ENCODE data around the gene SLC16A12. TPM values are rescaled to one million over a fixed set of nuclear protein-coding genes. Genes with fewer than 3 reads are reported as not detected.
A peak's percentile ranks its signal among the peaks of the same experiment; 100 is the strongest.
"Not testable (repeated sequence)": the region's sequence is repeated elsewhere in the genome, so short reads cannot be mapped to it uniquely, and the experiment has no call there.

The SLC16A12 gene
- total RNA-seq, 2 experiments from 2014 or later, result not detected

DNA sequence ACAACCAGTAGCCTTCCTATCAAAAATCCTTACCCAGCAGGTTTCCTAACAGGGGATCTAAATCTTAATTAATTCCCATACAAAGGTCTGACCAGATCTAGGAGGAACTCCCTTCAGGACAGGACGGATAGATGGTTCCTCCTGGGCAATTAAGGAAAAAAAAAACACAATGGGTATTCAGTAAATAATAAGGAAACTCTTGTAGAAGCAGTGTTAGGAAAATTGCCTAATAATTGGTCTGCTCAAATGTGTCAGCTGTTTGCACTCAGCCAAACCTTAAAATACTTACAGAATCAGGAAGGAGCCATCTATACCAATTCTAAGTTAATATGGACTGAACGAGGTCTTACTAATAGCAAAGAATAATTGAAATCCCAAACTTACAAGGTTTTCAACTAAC lies 124.3 kb downstream of the SLC16A12 start:
- DNase-seq; H3K27ac Mint-ChIP-seq; POLR2A ChIA-PET; ATAC-seq (ENCODE audit: low read depth); H3K27me3 Mint-ChIP-seq; H3K4me3 Mint-ChIP-seq: not testable (repeated sequence)
- peaks cover 23% of the 10 kb centered on the region for H3K4me1 Mint-ChIP-seq
- H3K36me3 Mint-ChIP-seq, result peaks cover 66% of the 10 kb centered on the region
- H3K9me3 Mint-ChIP-seq, result peaks cover 19% of the 10 kb centered on the region

DNA sequence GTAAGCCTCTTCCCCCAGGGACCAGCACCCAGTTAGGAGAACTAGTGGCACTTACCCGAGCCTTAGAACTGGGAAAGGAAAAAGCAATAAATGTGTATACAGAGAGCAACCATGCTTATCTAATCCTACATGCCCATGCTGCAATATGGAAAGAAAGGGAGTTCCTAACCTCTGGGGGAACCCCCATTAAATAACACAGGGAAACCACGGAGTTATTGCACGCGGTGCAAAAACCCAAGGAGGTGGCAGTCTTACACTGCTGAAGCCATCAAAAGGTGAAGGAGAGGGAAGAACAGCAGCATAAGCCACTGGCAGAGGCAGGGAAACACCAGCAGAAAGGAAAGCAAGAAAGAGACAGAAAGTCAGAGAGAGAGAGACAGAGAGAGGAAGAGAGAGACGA lies 124.8 kb downstream of the SLC16A12 start:
- H3K4me3 Mint-ChIP-seq; DNase-seq; H3K27me3 Mint-ChIP-seq; POLR2A ChIA-PET; ATAC-seq (ENCODE audit: low read depth): not testable (repeated sequence)
- H3K36me3 Mint-ChIP-seq, result peaks cover 68% of the 10 kb centered on the region
- H3K9me3 Mint-ChIP-seq, result peaks cover 19% of the 10 kb centered on the region
- H3K27ac Mint-ChIP-seq, result peak overlapping the region; percentile 78
- H3K4me1 Mint-ChIP-seq, result peaks cover 20% of the 10 kb centered on the region

DNA sequence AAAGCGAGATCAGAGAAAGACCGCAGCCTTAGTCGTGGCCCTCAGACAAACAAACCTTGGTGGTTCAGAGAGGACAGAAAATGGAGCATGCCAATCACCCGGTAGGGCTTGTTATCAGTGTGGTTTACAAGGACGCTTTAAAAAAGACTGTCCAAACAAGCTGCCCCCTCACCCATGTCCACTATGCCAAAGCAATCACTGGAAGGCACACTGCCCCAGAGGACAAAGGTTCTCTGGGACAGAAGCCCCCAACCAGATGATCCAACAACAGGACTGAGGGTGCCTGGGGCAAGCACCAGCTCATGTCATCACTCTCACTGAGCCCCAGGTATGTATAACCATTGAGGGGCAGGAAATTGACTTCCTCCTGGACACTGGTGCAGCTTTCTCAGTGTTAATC lies 126.1 kb downstream of the SLC16A12 start:
- H3K27ac Mint-ChIP-seq, H3K4me3 Mint-ChIP-seq: not testable (repeated sequence)
- peaks cover 77% of the 10 kb centered on the region for H3K36me3 Mint-ChIP-seq

DNA sequence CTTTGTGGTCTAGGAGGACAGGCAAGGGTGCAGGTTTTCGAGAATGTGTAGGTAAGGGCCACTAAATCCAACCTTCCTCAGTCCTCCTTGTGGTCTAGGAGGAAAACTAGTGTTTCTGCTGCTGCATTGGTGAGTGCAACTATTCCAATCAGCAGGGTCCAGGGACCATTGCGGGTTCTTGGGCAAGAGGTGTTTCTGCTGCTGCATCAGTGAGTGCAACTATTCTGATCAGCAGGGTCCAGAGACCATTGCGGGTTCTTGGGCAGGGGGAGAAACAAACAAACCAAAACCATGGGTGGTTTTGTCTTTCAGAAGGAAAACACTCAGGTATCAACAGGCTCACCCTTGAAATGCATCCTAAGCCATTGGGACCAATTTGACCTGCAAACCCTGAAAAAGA lies 127.6 kb downstream of the SLC16A12 start:
- POLR2A ChIA-PET; H3K4me3 Mint-ChIP-seq; H3K27ac Mint-ChIP-seq; ATAC-seq (ENCODE audit: low read depth); DNase-seq; H3K27me3 Mint-ChIP-seq: not testable (repeated sequence)
- Mint-ChIP-seq H3K9me3 (peaks cover 19% of the 10 kb centered on the region), H3K36me3 (peaks cover 92% of the 10 kb centered on the region), H3K4me1 (peaks cover 15% of the 10 kb centered on the region)

More for the DNA sequence above, 126.1 kb downstream of the SLC16A12 start:
- Mint-ChIP-seq H3K4me1 (peaks cover 17% of the 10 kb centered on the region), H3K9me3 (peaks cover 19% of the 10 kb centered on the region)
- H3K27me3 Mint-ChIP-seq; POLR2A ChIA-PET; DNase-seq; ATAC-seq (ENCODE audit: low read depth): not testable (repeated sequence)

DNA sequence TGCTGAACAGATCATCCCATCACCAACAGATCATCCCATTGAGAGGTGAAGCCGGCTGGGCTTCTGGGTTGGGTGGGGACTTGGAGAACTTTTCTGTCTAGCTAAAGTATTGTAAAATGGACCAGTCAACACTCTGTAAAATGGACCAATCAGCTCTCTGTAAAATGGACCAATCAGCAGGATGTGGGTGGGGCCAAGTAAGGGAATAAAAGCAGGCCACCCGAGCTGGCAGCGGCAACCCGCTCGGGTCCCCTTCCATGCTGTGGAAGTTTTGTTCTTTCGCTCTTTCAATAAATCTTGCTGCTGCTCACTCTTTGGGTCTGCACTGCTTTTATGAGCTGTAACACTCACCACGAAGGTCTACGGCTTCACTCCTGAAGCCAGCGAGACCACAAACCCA lies 129.2 kb downstream of the SLC16A12 start:
- H3K27ac Mint-ChIP-seq, result peak overlapping the region; percentile 5
- H3K9me3 Mint-ChIP-seq, result peaks cover 13% of the 10 kb centered on the region
- POLR2A ChIA-PET, result interaction anchor here (0.6 to 1.0 kb wide), 2 partner anchors 8 to 298 kb away, joined by 3 read pairs; partner anchors contain the start of gene IFIT5
- not testable (repeated sequence) for DNase-seq; H3K4me3 Mint-ChIP-seq; H3K27me3 Mint-ChIP-seq; ATAC-seq (ENCODE audit: low read depth)
- H3K4me1 Mint-ChIP-seq, result peaks cover 11% of the 10 kb centered on the region
- peaks cover 93% of the 10 kb centered on the region for H3K36me3 Mint-ChIP-seq

DNA sequence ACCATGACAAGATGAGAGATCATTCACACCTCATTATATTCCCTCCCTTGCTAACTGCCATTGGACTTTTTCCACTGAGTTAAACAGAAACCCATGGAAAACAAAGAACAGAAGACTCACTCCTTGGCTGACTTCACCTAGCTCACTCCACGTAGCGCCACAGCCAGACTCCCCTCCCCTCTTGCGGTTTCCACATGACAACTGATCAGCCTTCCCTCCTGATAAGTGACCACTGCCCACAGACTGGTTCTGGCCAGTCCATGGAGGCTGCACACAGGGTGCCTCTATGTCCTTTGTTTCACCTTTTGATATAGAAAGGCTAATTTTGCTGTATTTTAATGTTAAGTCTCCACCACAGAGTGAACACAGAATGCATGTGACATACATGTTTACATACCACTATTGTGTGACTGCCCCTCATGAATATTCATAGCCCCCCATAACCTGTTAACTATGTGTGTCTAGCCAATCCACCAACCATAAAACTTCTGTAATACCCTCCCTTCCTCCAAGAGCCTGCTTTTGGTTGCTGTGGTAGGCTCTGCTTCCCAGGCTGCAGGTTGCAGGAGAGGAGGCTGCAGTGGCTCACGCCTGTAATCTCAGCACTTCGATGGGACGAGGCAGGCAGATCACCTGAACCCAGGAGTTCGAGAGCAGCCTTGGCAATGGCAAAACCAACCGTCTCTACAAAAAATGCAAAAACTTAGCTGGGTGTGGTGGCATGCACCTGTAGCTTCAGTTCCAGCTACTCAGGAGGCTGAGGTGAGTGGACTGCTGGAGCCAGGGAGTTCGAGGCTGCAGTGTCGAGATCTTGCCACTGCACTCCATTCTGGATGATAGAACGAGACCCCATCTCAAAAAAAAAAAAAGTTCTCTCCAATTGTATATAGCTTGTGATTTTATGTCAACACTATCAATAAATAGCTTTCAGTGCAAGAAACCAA lies 131.0 kb downstream of the SLC16A12 start:
- ATAC-seq (ENCODE audit: low read depth) (no peak), DNase-seq (no peak)
- no peaks in the 10 kb centered on the region for H3K27me3 Mint-ChIP-seq
- H3K4me1 Mint-ChIP-seq, result peaks cover 15% of the 10 kb centered on the region
- H3K27ac Mint-ChIP-seq, result no peak overlapping the region
- H3K36me3 Mint-ChIP-seq, result peaks cover 92% of the 10 kb centered on the region
- H3K9me3 Mint-ChIP-seq, result peaks cover 10% of the 10 kb centered on the region
- no peak overlapping the region for H3K4me3 Mint-ChIP-seq
- POLR2A ChIA-PET, result interaction anchor here (1.0 kb wide), 1 partner anchor 8 kb away, joined by 3 read pairs; no protein-coding TSS in a partner anchor

DNA sequence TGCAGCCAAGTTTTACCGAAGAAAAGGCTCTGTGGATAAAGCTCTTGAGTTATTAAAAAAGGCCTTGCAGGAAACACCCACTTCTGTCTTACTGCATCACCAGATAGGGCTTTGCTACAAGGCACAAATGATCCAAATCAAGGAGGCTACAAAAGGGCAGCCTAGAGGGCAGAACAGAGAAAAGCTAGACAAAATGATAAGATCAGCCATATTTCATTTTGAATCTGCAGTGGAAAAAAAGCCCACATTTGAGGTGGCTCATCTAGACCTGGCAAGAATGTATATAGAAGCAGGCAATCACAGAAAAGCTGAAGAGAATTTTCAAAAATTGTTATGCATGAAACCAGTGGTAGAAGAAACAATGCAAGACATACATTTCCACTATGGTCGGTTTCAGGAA lies 132.4 kb downstream of the SLC16A12 start:
- peaks cover 3% of the 10 kb centered on the region for H3K9me3 Mint-ChIP-seq
- ATAC-seq (ENCODE audit: low read depth) (no peak), DNase-seq (no peak)
- H3K36me3 Mint-ChIP-seq, result peaks cover 92% of the 10 kb centered on the region
- no peak overlapping the region for H3K27ac Mint-ChIP-seq
- peaks cover 27% of the 10 kb centered on the region for H3K4me1 Mint-ChIP-seq
- no peaks in the 10 kb centered on the region for H3K27me3 Mint-ChIP-seq
- POLR2A ChIA-PET, result interaction anchor here (0.6 to 2.8 kb wide), 5 partner anchors 9 to 319 kb away, joined by 3 to 12 read pairs (median 4); partner anchors contain the start of genes IFIT1 and IFIT5
- H3K4me3 Mint-ChIP-seq, result no peak overlapping the region

DNA sequence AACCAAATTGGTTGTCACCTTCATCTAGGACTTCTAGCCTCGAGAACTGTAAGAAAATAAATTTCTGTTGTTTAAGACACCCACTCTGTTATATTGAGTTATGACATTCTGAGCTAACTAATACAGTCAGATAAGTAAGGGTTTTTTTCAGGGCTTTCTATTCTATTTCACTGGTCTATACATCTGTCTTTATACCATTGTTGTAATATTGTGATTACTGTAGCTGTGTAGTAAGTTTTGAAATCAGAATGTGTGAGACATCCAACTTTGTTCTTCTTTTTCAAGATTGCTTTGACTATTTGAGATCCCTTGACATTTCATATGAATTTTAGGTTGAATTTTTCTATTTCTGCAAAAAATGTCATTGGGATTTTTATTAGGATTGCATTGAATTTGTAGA lies 135.4 kb downstream of the SLC16A12 start:
- POLR2A ChIA-PET, result interaction anchor here (3.3 kb wide), 1 partner anchor 14 kb away, joined by 18 read pairs; the partner anchor contains the start of gene IFIT5
- Mint-ChIP-seq H3K9me3 (no peaks in the 10 kb centered on the region), H3K4me3 (peak overlapping the region; percentile 3), H3K27me3 (no peaks in the 10 kb centered on the region), H3K36me3 (peaks cover 87% of the 10 kb centered on the region), H3K27ac (no peak overlapping the region), H3K4me1 (peaks cover 41% of the 10 kb centered on the region)
- ATAC-seq (ENCODE audit: low read depth), result no peak
- no peak for DNase-seq

DNA sequence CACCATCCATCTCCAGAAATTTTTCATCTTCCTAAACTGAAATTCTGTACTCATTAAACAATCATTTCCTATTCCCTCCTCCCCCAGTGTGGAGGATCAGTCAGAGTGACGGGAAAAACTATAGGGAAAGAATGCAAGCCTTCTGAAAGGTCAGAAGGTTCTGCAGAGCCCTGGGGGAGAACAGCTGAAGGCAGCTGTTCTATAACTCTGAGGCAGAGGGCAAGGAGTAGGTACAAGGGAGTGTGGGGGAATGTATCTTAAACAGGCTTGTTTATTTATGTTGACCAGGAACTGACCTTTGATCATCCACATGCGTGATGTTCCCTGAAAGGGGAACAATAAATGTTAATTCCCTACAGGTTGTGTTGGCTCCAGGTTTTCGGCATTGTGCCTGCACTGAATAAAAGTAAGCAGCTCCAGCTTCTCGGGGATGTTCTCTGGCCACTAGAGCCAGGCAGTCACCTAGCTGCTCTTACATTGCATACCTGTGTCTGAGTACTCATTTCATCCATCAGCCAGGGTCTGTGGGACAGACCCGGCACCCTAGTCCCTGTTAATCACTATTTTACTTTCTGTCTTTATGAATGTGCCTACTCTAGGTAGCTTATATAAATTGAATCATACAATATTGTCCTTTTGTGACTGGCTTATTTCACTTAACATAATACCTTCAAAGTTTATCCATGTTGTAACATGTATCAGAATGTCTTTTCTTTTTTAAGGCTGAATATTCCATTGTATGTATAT lies 137.2 kb downstream of the SLC16A12 start:
- H3K4me3 Mint-ChIP-seq, result no peak overlapping the region
- H3K27me3 Mint-ChIP-seq, result no peaks in the 10 kb centered on the region
- no peak overlapping the region for H3K27ac Mint-ChIP-seq
- peaks cover 70% of the 10 kb centered on the region for H3K36me3 Mint-ChIP-seq
- ATAC-seq (ENCODE audit: low read depth) (no peak), DNase-seq (no peak)
- H3K9me3 Mint-ChIP-seq, result no peaks in the 10 kb centered on the region
- H3K4me1 Mint-ChIP-seq, result peaks cover 50% of the 10 kb centered on the region
- POLR2A ChIA-PET, result interaction anchor here (3.3 kb wide), 1 partner anchor 15 kb away, joined by 18 read pairs; the partner anchor contains the start of gene IFIT5

DNA sequence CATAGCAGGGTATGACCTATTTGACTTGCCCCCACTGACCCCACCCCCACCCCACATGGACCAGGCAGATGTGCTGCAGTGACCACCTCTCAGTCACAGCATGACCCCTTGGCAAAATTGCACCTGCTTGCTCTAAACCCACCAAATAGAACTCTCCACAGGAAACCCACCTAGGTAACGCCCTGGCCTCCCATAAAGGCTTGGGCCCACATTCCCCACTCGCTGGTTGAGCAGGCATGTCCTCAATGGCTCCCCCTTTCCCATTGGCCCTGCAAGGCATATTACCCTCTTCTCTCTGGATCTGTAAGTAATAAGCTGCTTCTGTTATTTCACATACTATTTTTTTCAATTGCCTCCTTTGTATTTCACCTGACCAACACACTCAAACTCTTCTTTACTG lies 140.3 kb downstream of the SLC16A12 start:
- ATAC-seq (ENCODE audit: low read depth) (no peak), DNase-seq (no peak)
- peaks cover 53% of the 10 kb centered on the region for H3K4me1 Mint-ChIP-seq
- peak overlapping the region; percentile 60 for H3K4me3 Mint-ChIP-seq
- H3K9me3 Mint-ChIP-seq, result no peaks in the 10 kb centered on the region
- POLR2A ChIA-PET, result interaction anchor here (1.6 to 2.5 kb wide), 2 partner anchors 19 to 20 kb away, joined by 3 to 11 read pairs; partner anchors contain the start of gene IFIT5
- no peaks in the 10 kb centered on the region for H3K27me3 Mint-ChIP-seq
- H3K36me3 Mint-ChIP-seq, result peaks cover 43% of the 10 kb centered on the region
- H3K27ac Mint-ChIP-seq, result peak overlapping the region; percentile 30

DNA sequence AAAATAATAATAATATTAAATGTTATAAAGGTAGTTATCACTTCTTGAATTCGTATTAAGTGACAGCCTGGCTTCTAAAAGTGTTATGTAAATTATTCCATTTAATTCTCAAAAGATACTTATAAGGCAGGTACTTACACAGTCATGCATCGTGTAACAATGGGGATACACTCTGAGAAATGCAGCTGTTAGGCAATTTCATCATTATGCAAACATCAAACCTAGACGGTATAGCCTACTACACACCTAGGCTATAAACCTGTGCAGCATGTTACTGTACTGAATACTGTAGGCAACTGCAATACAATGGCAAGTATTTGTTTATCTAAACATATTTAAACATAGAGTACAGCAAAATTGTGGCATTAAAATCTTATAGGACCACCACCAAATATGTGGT lies 141.5 kb downstream of the SLC16A12 start:
- POLR2A ChIA-PET, result interaction anchor here (1.2 to 4.9 kb wide), 5 partner anchors 8 to 92 kb away, joined by 3 to 170 read pairs (median 28); partner anchors contain the start of genes IFIT2, IFIT3 and IFIT5
- H3K27me3 Mint-ChIP-seq, result no peaks in the 10 kb centered on the region
- DNase-seq, result no peak
- peaks cover 32% of the 10 kb centered on the region for H3K36me3 Mint-ChIP-seq
- H3K4me1 Mint-ChIP-seq, result peaks cover 43% of the 10 kb centered on the region
- H3K4me3 Mint-ChIP-seq, result peak overlapping the region; percentile 86
- no peak for ATAC-seq (ENCODE audit: low read depth)
- no peaks in the 10 kb centered on the region for H3K9me3 Mint-ChIP-seq
- H3K27ac Mint-ChIP-seq, result peak overlapping the region; percentile 21

DNA sequence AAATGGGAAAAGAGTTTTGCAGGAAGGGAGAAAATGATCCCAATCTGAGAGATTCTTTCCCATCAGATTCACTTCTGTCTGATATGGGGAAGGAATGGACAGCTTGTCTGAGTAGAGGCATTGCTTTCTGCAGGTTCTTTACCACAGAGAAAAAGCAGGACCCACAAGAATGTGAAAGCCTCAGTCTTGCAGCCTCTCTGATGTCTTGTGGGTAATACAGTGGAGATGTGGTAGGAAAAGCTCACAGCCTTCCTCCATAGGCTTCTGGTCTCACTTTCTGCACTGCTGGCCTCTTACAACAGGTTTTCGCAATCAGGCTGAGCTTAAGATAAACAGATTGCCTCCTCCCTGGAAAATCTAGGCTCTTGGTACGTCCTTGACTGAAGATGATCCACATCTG lies 142.4 kb downstream of the SLC16A12 start:
- H3K4me3 Mint-ChIP-seq, result peak overlapping the region; percentile 86
- peak; percentile 59 for ATAC-seq (ENCODE audit: low read depth)
- no peak for DNase-seq
- no peaks in the 10 kb centered on the region for H3K9me3 Mint-ChIP-seq
- POLR2A ChIA-PET, result interaction anchor here (0.6 to 4.9 kb wide), 12 partner anchors 9 to 175 kb away, joined by 3 to 170 read pairs (median 4); partner anchors contain the start of genes IFIT2, IFIT3 and IFIT5
- H3K27me3 Mint-ChIP-seq, result no peaks in the 10 kb centered on the region
- peaks cover 23% of the 10 kb centered on the region for H3K36me3 Mint-ChIP-seq
- peak overlapping the region; percentile 88 for H3K27ac Mint-ChIP-seq
- H3K4me1 Mint-ChIP-seq, result peaks cover 37% of the 10 kb centered on the region
